HG03558 (cell line): ENCODE data around the gene PKNOX2.
"Not testable (repeated sequence)": the region's sequence is repeated elsewhere in the genome, so short reads cannot be mapped to it uniquely, and the experiment has no call there.

Source experiments
- ATAC-seq: cut with Tn5 transposase; IDR thresholded peaks from one replicate; pipeline ENCODE4 v1.9.1; 2021; ENCODE audit warnings: moderate number of reproducible peaks; ENCODE audit not compliant: unreplicated experiment; ENCODE audit errors: extremely low read depth

Gene PKNOX2

GRCh38 chr11:125199915-125200314, 35.4 kb downstream of the PKNOX2 start:
- ATAC-seq: no peak

- no peak for ATAC-seq
Observed at GRCh38 chr11:125200441-125200840, 35.9 kb downstream of the PKNOX2 start.

GRCh38 chr11:125201525-125202141, 37.1 kb downstream of the PKNOX2 start:
- ATAC-seq: no peak

- ATAC-seq: no peak
Observed at GRCh38 chr11:125202362-125202880, 37.9 kb downstream of the PKNOX2 start.

GRCh38 chr11:125202977-125203376, 38.4 kb downstream of the PKNOX2 start:
- ATAC-seq: no peak

- no peak for ATAC-seq
Observed at GRCh38 chr11:125207866-125208425, 43.4 kb downstream of the PKNOX2 start.

- no peak for ATAC-seq
Observed at GRCh38 chr11:125210066-125210465, 45.5 kb downstream of the PKNOX2 start.

GRCh38 chr11:125211191-125211947, 46.8 kb downstream of the PKNOX2 start:
- no peak for ATAC-seq

- ATAC-seq: no peak
Observed at GRCh38 chr11:125211948-125212340, 47.4 kb downstream of the PKNOX2 start.

- no peak for ATAC-seq
Observed at GRCh38 chr11:125214601-125215565, 50.3 kb downstream of the PKNOX2 start.

GRCh38 chr11:125215976-125216375, 51.4 kb downstream of the PKNOX2 start:
- no peak for ATAC-seq

GRCh38 chr11:125218336-125218735, 53.8 kb downstream of the PKNOX2 start:
- no peak for ATAC-seq

GRCh38 chr11:125221461-125221860, 56.9 kb downstream of the PKNOX2 start:
- ATAC-seq: no peak

GRCh38 chr11:125222494-125222893, 57.9 kb downstream of the PKNOX2 start:
- ATAC-seq: no peak

GRCh38 chr11:125223161-125223560, 58.6 kb downstream of the PKNOX2 start:
- not testable (repeated sequence) for ATAC-seq

- no peak for ATAC-seq
Observed at GRCh38 chr11:125223901-125224361, 59.4 kb downstream of the PKNOX2 start.

GRCh38 chr11:125224391-125225021, 60.0 kb downstream of the PKNOX2 start:
- no peak for ATAC-seq

GRCh38 chr11:125225401-125225800, 60.9 kb downstream of the PKNOX2 start:
- ATAC-seq: no peak

GRCh38 chr11:125226031-125226430, 61.5 kb downstream of the PKNOX2 start:
- ATAC-seq: no peak

- no peak for ATAC-seq
Observed at GRCh38 chr11:125226706-125227105, 62.2 kb downstream of the PKNOX2 start.
